ENCODE data around the gene SEMA5A.

The SEMA5A gene

GRCh38 chr5:9196403-9197227, 349.3 kb downstream of the SEMA5A start:
- Histone ChIP-seq H3K4me3 (ENCODE audit: low read length) (no peak overlapping the region), H2AFZ (ENCODE audit: low read length) (no peak overlapping the region), H3K4me2 (ENCODE audit: low read depth, low read length) (no peak overlapping the region), H3K36me3 (replicated peaks; ENCODE audit: insufficient read depth, low read length) (no peaks in the 10 kb centered on the region), H4K20me1 (ENCODE audit: insufficient read depth, low read length) (no peaks in the 10 kb centered on the region), H3K9ac (ENCODE audit: low read length) (no peak overlapping the region), H3K27me3 (replicated peaks; ENCODE audit: insufficient read depth, low read length) (no peaks in the 10 kb centered on the region), H3F3A (ENCODE audit: insufficient read depth, low read length) (no peaks in the 10 kb centered on the region), H3K4me1 (ENCODE audit: low read length) (0 out of 2 replicates have a peak, but pooled peaks cover 4% of the 10 kb centered on the region), H3K79me2 (ENCODE audit: low read length) (no peaks in the 10 kb centered on the region), H3K9me3 (replicated peaks; ENCODE audit: insufficient read depth, low read length) (no peaks in the 10 kb centered on the region), H3K9me2 (replicated peaks; ENCODE audit: insufficient read depth, low read length) (no peaks in the 10 kb centered on the region), H3K27ac (ENCODE audit: low read length) (no peak overlapping the region)
- no peak for DNase-seq
- TF ChIP-seq EZH2 (optimal IDR thresholded peaks at IDR 0.05; ENCODE audit: low read depth, low read length) (no peak), CTCF (IDR thresholded peaks at IDR 0.05; ENCODE audit: low read length) (no peak), EZH2phosphoT487 (IDR thresholded peaks at IDR 0.05; ENCODE audit: low read length) (no peak)

- 0 out of 2 replicates have a peak, but pooled peaks cover 4% of the 10 kb centered on the region for H3K4me1 ChIP-seq (ENCODE audit: low read length)
- H2AFZ ChIP-seq (ENCODE audit: low read length): no peak overlapping the region
- H3K4me3 ChIP-seq (ENCODE audit: low read length): no peak overlapping the region
- no peak overlapping the region for H3K4me2 ChIP-seq (ENCODE audit: low read depth, low read length)
- no peaks in the 10 kb centered on the region for H3K36me3 ChIP-seq (replicated peaks; ENCODE audit: insufficient read depth, low read length)
- no peaks in the 10 kb centered on the region for H4K20me1 ChIP-seq (ENCODE audit: insufficient read depth, low read length)
- no peaks in the 10 kb centered on the region for H3K9me2 ChIP-seq (replicated peaks; ENCODE audit: insufficient read depth, low read length)
- H3K9me3 ChIP-seq (replicated peaks; ENCODE audit: insufficient read depth, low read length): no peaks in the 10 kb centered on the region
- H3K9ac ChIP-seq (ENCODE audit: low read length): no peak overlapping the region
- H3K27me3 ChIP-seq (replicated peaks; ENCODE audit: insufficient read depth, low read length): no peaks in the 10 kb centered on the region
- no peak for TF ChIP-seq EZH2 (optimal IDR thresholded peaks at IDR 0.05; ENCODE audit: low read depth, low read length)
- TF ChIP-seq CTCF (IDR thresholded peaks at IDR 0.05; ENCODE audit: low read length): no peak
- no peak for TF ChIP-seq EZH2phosphoT487 (IDR thresholded peaks at IDR 0.05; ENCODE audit: low read length)
- no peaks in the 10 kb centered on the region for H3F3A ChIP-seq (ENCODE audit: insufficient read depth, low read length)
- H3K79me2 ChIP-seq (ENCODE audit: low read length): no peaks in the 10 kb centered on the region
- DNase-seq: no peak
- H3K27ac ChIP-seq (ENCODE audit: low read length): no peak overlapping the region
These were observed 351.4 kb downstream of the SEMA5A start for GRCh38 chr5:9194509-9194908.

GRCh38 chr5:9192266-9192665, 353.6 kb downstream of the SEMA5A start:
- Histone ChIP-seq H3F3A (ENCODE audit: insufficient read depth, low read length) (no peaks in the 10 kb centered on the region), H3K27me3 (replicated peaks; ENCODE audit: insufficient read depth, low read length) (no peaks in the 10 kb centered on the region), H3K36me3 (replicated peaks; ENCODE audit: insufficient read depth, low read length) (no peaks in the 10 kb centered on the region), H3K9me3 (replicated peaks; ENCODE audit: insufficient read depth, low read length) (no peaks in the 10 kb centered on the region), H3K9ac (ENCODE audit: low read length) (no peak overlapping the region), H4K20me1 (ENCODE audit: insufficient read depth, low read length) (no peaks in the 10 kb centered on the region), H2AFZ (ENCODE audit: low read length) (no peak overlapping the region), H3K4me3 (ENCODE audit: low read length) (no peak overlapping the region), H3K4me1 (ENCODE audit: low read length) (no peaks in the 10 kb centered on the region), H3K9me2 (replicated peaks; ENCODE audit: insufficient read depth, low read length) (no peaks in the 10 kb centered on the region), H3K4me2 (ENCODE audit: low read depth, low read length) (no peak overlapping the region), H3K27ac (ENCODE audit: low read length) (no peak overlapping the region), H3K79me2 (ENCODE audit: low read length) (no peaks in the 10 kb centered on the region)
- DNase-seq: no peak
- TF ChIP-seq EZH2phosphoT487 (IDR thresholded peaks at IDR 0.05; ENCODE audit: low read length) (no peak), EZH2 (optimal IDR thresholded peaks at IDR 0.05; ENCODE audit: low read depth, low read length) (no peak)

GRCh38 chr5:9189681-9190080, 356.2 kb downstream of the SEMA5A start:
- Histone ChIP-seq H3K79me2 (ENCODE audit: low read length) (no peaks in the 10 kb centered on the region), H4K20me1 (ENCODE audit: insufficient read depth, low read length) (no peaks in the 10 kb centered on the region), H3K9me3 (replicated peaks; ENCODE audit: insufficient read depth, low read length) (no peaks in the 10 kb centered on the region), H3K36me3 (replicated peaks; ENCODE audit: insufficient read depth, low read length) (no peaks in the 10 kb centered on the region), H3K4me1 (ENCODE audit: low read length) (no peaks in the 10 kb centered on the region), H3K27ac (ENCODE audit: low read length) (no peak overlapping the region), H3K9me2 (replicated peaks; ENCODE audit: insufficient read depth, low read length) (no peaks in the 10 kb centered on the region), H3F3A (ENCODE audit: insufficient read depth, low read length) (no peaks in the 10 kb centered on the region), H3K4me2 (ENCODE audit: low read depth, low read length) (no peak overlapping the region), H3K9ac (ENCODE audit: low read length) (no peak overlapping the region), H2AFZ (ENCODE audit: low read length) (no peak overlapping the region), H3K27me3 (replicated peaks; ENCODE audit: insufficient read depth, low read length) (no peaks in the 10 kb centered on the region), H3K4me3 (ENCODE audit: low read length) (no peak overlapping the region)
- TF ChIP-seq CTCF (IDR thresholded peaks at IDR 0.05; ENCODE audit: low read length): no peak
- TF ChIP-seq EZH2phosphoT487 (IDR thresholded peaks at IDR 0.05; ENCODE audit: low read length): no peak
- no peak for TF ChIP-seq EZH2 (optimal IDR thresholded peaks at IDR 0.05; ENCODE audit: low read depth, low read length)
- no peak for DNase-seq

All from MM.1S (cell line).